Left colon (tissue), 2 donors: ENCODE measurements around the gene FRMD5. TPM values are rescaled to one million over a fixed set of nuclear protein-coding genes. Genes with fewer than 3 reads are reported as not detected.

Source experiments
- ATAC-seq: fragments of 200-7000 bp; cut with Tn5 transposase; one replicate; pipeline ENCODE4 v1.9.1; 2020; ENCODE audit warnings: mild to moderate bottlenecking, moderate library complexity
- DNase-seq, 2 donors: peaks; one replicate each; pipeline ENCODE4 v3.0.0-alpha.2; 2020
- intact Hi-C, 2 donors: fragments of 100-400 bp; cut with DNase I in 1 of 2; cut with micrococcal nuclease in 1 of 2; formaldehyde crosslinking; loops; one replicate each; pipeline versions ENCODE4 v1.11.2 to v1.14.0; 2022; cut with DNase I, micrococcal nuclease
- total RNA-seq, 2 donors: library from RNA; stranded (reverse); fragmentation: NEBNext Ultra II Directional; extraction: Animal tissue kit (Norgen Biotek cat#: 25700); gene quantifications; one replicate each; pipeline ENCODE4 v1.2.1, GENCODE V29; 2021
- donor health status: DM: no; HTN: no; CAD: no.
- donor health status: DM: yes; HTN: yes; CAD: no.

Gene FRMD5
- total RNA-seq, 2 donors from 2014 or later, result 1.6 to 2.0 TPM

DNA sequence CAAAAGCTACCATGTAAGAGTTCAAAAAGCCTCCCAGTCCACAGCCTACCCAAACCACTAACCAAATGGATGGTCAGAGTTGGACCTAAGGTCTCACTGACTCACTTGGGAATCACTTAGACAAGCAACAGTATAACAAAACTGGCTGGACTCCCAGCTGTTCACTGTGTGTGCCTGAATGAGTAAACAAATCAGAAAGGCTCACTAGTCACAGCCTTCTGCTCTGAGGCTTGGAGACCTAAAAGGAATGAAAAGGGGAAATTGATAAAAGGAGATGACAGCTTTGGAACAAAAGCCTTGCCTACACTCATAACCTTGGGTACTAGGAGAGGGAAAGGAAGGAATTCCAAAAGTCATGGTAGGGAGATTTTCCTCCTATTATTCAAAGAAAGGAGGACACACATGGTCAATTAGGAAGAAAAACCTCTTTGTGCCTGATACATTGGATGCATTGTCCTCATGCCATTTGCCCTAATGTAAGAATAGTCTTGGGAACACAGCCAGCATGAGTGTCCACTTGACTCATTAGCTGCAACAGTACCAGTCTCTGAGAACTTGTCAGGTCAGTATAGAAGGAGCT is 92.3 kb downstream of the FRMD5 start:
- ATAC-seq, result peak; percentile 40

GRCh38 chr15:44101944-44102343 is 93.1 kb downstream of the FRMD5 start:
- ATAC-seq (no peak), DNase-seq (no peak)
- intact Hi-C loops, result no loop called here

More for the DNA sequence above, 92.3 kb downstream of the FRMD5 start:
- intact Hi-C loops, result no loop called here
- no peak for DNase-seq

- no peak for DNase-seq
- no peak for ATAC-seq
- intact Hi-C loops, result no loop called here
These were observed 93.8 kb downstream of the FRMD5 start for GRCh38 chr15:44101286-44101685.

DNA sequence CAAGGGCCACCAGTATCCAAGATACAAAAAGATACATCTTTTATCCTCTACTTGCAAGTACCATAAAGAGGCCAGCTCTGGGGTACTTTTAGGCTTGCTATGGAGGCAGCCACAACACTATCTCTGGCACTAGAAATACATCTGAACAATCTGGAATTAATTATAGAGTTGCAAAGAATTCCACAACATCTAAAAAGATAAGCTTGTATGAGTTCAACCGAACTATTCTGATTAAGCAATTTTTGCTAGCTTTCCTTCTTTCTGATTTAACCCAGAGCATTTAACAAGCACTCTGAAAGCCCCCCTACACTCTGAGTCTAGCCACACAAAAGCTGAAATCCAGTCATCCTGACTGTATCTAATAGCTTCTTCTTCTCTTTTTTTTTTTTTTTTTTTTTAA is 95.4 kb downstream of the FRMD5 start:
- ATAC-seq (no peak), DNase-seq (no peak)
- intact Hi-C loops, result no loop called here

- DNase-seq (no peak), ATAC-seq (no peak)
- intact Hi-C loops, result no loop called here
These were observed 97.5 kb downstream of the FRMD5 start for GRCh38 chr15:44097552-44097951.

GRCh38 chr15:44096596-44096995 is 98.5 kb downstream of the FRMD5 start:
- intact Hi-C loops, result no loop called here
- ATAC-seq, result no peak

GRCh38 chr15:44094781-44095180 is 100.3 kb downstream of the FRMD5 start:
- DNase-seq (no peak), ATAC-seq (no peak)
- intact Hi-C loops, result no loop called here

More at GRCh38 chr15:44096596-44096995, 98.5 kb downstream of the FRMD5 start:
- DNase-seq, result no peak

GRCh38 chr15:44093836-44094235 is 101.2 kb downstream of the FRMD5 start:
- DNase-seq (no peak), ATAC-seq (no peak)
- intact Hi-C loops, result no loop called here

GRCh38 chr15:44092221-44092620 is 102.8 kb downstream of the FRMD5 start:
- ATAC-seq (no peak), DNase-seq (no peak)
- intact Hi-C loops, result no loop called here

DNA sequence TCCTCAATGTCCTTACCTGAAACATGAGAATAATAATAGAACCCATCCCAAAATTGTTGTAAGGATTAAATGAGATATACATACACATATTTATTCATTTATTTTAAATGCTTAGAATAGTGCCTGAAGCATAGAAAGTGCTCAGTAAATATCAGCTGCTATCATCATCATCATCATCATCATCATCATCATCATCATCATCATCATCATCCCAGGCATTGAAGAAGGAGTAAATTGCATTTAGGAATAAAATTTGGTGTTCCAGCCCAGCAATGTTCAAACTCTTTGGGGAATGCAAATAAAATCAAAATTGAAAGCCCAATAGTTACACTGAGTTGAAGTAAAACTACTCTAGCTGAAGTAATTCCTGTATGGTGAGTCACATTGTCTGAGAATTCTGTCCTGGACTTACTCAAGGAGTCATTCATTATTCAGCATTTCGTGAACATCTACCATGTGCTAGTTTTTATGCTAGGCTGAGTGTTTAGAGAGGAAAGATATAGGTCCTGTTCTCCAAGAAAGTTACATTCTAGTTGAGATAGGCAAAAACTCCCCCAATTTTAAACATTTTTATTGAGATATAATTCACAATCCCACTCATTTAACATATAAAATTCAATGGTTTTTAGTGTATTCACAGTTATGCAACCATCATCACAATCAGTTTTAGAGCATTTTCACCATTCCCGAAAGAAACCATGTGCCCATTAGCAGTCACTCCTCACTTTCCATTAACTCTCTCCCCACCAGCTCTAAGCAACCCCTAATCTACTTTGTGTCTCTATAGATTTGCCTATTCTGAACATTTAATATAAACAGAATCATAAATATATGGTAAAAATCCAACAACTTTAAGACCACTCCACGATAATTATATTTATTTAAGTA is 107.2 kb downstream of the FRMD5 start:
- no peak for DNase-seq
- no peak for ATAC-seq
- intact Hi-C loops, result no loop called here

- ATAC-seq, result no peak
- intact Hi-C loops, result no loop called here
- no peak for DNase-seq
These were observed 110.3 kb downstream of the FRMD5 start for GRCh38 chr15:44084770-44085169.

DNA sequence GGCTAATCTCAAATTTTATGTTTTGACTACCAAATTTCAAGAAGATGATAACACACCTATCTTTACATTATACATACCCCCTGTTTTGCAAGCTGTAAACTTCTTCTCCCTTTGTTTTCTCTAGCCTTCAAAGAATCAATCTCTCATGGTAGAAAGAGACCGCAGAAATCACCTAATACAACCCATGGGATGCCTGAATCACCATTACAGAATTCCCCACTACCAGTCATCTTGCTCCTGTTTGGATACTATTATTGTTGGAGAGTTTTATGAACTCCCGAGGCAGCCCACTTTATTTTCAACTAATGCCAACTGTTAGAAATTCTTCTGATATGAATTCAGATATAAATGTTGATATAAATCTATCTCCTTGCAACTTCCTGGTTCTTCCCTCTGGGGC is 110.9 kb downstream of the FRMD5 start:
- intact Hi-C loops, result no loop called here
- no peak for DNase-seq
- no peak for ATAC-seq

DNA sequence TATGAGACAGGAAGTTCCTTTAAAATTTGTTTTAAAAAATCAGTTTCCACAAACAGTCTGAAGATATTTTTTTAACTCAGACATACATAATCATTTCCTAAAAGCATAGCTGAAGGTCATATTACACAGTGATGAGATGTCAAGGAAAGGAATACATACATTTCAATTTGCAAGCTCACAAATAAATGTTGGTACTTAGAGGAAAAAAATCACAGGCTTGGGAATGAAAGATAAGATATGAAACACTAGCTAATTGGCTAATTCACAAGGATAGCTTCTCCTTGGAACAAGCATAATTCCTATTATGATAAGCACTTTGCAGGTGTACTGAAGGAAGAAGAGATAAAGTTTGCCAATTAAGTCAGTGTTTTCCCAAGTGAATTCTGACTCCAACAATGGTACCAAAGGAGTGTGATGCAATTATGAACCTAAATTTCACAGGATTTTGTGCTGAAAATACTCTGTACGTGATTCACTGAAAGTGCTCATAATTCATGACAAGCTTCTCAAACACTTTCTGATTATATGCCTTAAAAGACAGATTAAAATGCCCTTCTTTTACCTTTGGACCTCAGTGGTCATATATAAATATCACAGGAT is 112.4 kb downstream of the FRMD5 start:
- intact Hi-C loops, result no loop called here
- ATAC-seq, result no peak
- no peak for DNase-seq

GRCh38 chr15:44081026-44082013 is 113.8 kb downstream of the FRMD5 start:
- DNase-seq (no peak), ATAC-seq (no peak)
- intact Hi-C loops, result no loop called here

- ATAC-seq, result no peak
These were observed 119.5 kb downstream of the FRMD5 start for GRCh38 chr15:44075535-44075934.

DNA sequence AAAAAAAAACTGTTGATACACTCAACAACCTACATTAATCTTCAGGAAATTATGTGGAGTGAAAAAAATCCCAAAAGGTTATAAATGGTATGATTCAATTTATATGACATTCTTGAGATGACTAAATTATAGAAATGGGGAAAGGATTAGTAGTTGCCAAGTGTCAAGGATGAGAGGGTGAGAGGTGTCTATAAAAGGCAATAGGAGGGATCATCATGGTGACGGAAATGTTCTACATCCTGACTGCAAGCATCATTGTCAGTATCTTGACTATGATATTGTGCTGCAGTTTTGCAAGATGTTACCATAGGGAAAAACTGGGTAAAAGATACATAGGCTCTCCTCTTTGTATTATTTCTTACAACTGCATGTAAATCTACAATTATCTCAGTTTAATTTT is 125.6 kb downstream of the FRMD5 start:
- no peak for DNase-seq
- intact Hi-C loops, result loop anchor here in 1 of 2 donors (5.0 kb wide), 1 partner anchor 167 kb away; no protein-coding TSS in a partner anchor
- ATAC-seq, result no peak

More at GRCh38 chr15:44075535-44075934, 119.5 kb downstream of the FRMD5 start:
- intact Hi-C loops, result no loop called here
- no peak for DNase-seq

- intact Hi-C loops, result loop anchor here in 1 of 2 donors (5.0 kb wide), 1 partner anchor 166 kb away; no protein-coding TSS in a partner anchor
- DNase-seq (no peak), ATAC-seq (no peak)
These were observed 126.7 kb downstream of the FRMD5 start for GRCh38 chr15:44068347-44068746.

DNA sequence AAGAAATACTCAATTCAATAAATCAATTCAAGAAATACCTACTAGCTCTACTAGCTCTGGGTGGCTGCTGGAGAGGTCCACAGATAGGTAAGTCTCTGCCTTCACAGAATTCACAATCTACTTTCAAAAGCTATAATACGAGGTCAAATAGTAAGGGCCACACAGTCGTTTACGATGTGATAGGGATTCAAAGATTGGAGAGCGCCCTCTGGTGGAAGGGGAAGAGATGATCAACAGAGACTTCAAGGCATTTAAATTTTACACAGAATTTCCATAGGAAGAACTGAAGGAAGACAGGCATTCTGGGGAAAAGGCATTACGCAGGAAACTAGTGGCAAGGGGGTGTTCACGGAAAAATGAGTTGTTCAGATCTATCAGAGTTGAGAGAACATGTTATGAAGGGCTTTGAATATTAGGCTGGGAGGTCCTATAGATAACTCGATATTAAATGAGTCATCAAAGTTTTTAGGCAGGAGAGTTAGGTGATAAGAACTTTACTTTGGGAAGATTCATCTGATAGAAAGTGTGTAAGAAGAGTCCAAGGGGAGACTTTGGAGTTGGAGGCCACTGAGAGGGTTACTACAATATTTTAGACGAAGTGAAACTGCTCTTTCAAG is 128.8 kb downstream of the FRMD5 start:
- ATAC-seq, result peak; percentile 75
- intact Hi-C loops, result loop anchor here in 1 of 2 donors (5.0 kb wide), 1 partner anchor 164 kb away; no protein-coding TSS in a partner anchor
- peak; percentile 38 to 69 for DNase-seq
